H1 (cell line): Measurements from ENCODE around the gene CPZ.

ENCODE experiments used
- CTCF ChIP-seq, 3 experiments: IDR thresholded peaks; 1 replicate in 2 of 3; 2 replicates in 1 of 3; pipeline versions ENCODE4 v1.5.1 to v1.6.1; 2011; ENCODE audit warnings: low read length in 3 of 3, mild to moderate bottlenecking in 3 of 3, inconsistent platforms in 2 of 3, low read depth in 1 of 3, moderate library complexity in 1 of 3; ENCODE audit not compliant: insufficient read depth in 1 of 3; ENCODE audit errors: control extremely low read depth in 1 of 3
- EZH2 ChIP-seq: fragments of 200-600 bp; sonication (generic); IDR thresholded peaks from 2 replicates; pipeline ENCODE4 v1.7.1; 2012; ENCODE audit warnings: low read depth, mild to moderate bottlenecking, moderate library complexity, low read length, inconsistent platforms; ENCODE audit not compliant: severe bottlenecking
- KDM4A ChIP-seq: IDR thresholded peaks from one replicate; pipeline ENCODE4 v1.7.1; 2012; ENCODE audit warnings: low read depth, mild to moderate bottlenecking, moderate library complexity, low read length, inconsistent platforms; ENCODE audit not compliant: severe bottlenecking
- NRF1 ChIP-seq: IDR thresholded peaks from 2 replicates; pipeline ENCODE4 v1.6.1; 2011; ENCODE audit warnings: mild to moderate bottlenecking, low read depth, low read length, improper control_type of control experiment
- POLR2AphosphoS5 ChIP-seq: IDR thresholded peaks from 2 replicates; pipeline ENCODE4 v1.6.1; 2011; ENCODE audit warnings: low read depth, low read length
- RXRA ChIP-seq: IDR thresholded peaks from 2 replicates; pipeline ENCODE4 v1.6.1; 2011; ENCODE audit warnings: low read depth, mild to moderate bottlenecking, low read length, moderate library complexity; ENCODE audit not compliant: insufficient read depth

GRCh38 chr4:8609406-8609805 is 16.8 kb downstream of the CPZ start:
- no peak for TF ChIP-seq EZH2
- TF ChIP-seq CTCF (IDR thresholded peaks at IDR 0.05; ENCODE audit: control extremely low read depth in 1 of 3, insufficient read depth in 1 of 3, low read depth in 1 of 3, low read length in 3 of 3): no peak
- no peak for TF ChIP-seq POLR2AphosphoS5
- TF ChIP-seq NRF1: no peak
- no peak for TF ChIP-seq RXRA
- no peak for TF ChIP-seq KDM4A
